Immature natural killer cell (primary cell): Measurements from ENCODE around the gene CDH23. TPM values are rescaled to one million over a fixed set of nuclear protein-coding genes. Genes with fewer than 3 reads are reported as not detected.

Source experiments
- DNase-seq, 3 donors: peaks; one replicate each; pipeline ENCODE4 v3.0.0; 2022; ENCODE audit warnings: mixed read lengths in 1 of 3
- H3K27ac Mint-ChIP-seq, 6 donors: one replicate each; pipeline ENCODE4 v1.8.0; 2020; ENCODE audit warnings: mixed read lengths in 6 of 6, mild to moderate bottlenecking in 5 of 6, inconsistent platforms in 4 of 6, moderate library complexity in 3 of 6
- H3K27me3 Mint-ChIP-seq, 3 donors: one replicate each; pipeline ENCODE4 v1.8.0; 2020 to 2021; ENCODE audit warnings: low read depth in 3 of 3, mild to moderate bottlenecking in 3 of 3, mixed read lengths in 3 of 3, moderate library complexity in 3 of 3, inconsistent platforms in 1 of 3
- H3K36me3 Mint-ChIP-seq, 3 donors: one replicate each; pipeline ENCODE4 v1.8.0; 2020; ENCODE audit warnings: mixed read lengths in 3 of 3, inconsistent platforms in 2 of 3, mild to moderate bottlenecking in 2 of 3
- H3K4me1 Mint-ChIP-seq, 2 donors: one replicate each; pipeline ENCODE4 v1.8.0; 2020; ENCODE audit warnings: inconsistent platforms in 2 of 2, mild to moderate bottlenecking in 2 of 2, mixed read lengths in 2 of 2, moderate library complexity in 1 of 2
- H3K4me3 Mint-ChIP-seq, 5 donors: one replicate each; pipeline ENCODE4 v1.8.0; 2020; ENCODE audit warnings: mild to moderate bottlenecking in 5 of 5, mixed read lengths in 5 of 5, inconsistent platforms in 3 of 5, moderate library complexity in 3 of 5
- H3K9me3 Mint-ChIP-seq, 6 donors: one replicate each; pipeline ENCODE4 v1.8.0; 2020; ENCODE audit warnings: mild to moderate bottlenecking in 6 of 6, mixed read lengths in 6 of 6, inconsistent platforms in 4 of 6, moderate library complexity in 3 of 6
- polyA plus RNA-seq, 3 donors: library from polyadenylated mRNA; unstranded; fragments of 300-500 nt; fragmentation: Illumina TruSeq; gene quantifications; one replicate each; pipeline ENCODE4 v1.2.3, GENCODE V29; 2021

Gene CDH23
- polyA plus RNA-seq, 3 donors from 2014 or later: 0.47 to 0.59 TPM; not detected in 1

- Mint-ChIP-seq H3K9me3 (no peaks in the 10 kb centered on the region), H3K27ac (no peak overlapping the region)
These were observed 82.2 kb downstream of the CDH23 start for GRCh38 chr10:71478813-71479365.

GRCh38 chr10:71479831-71480230, 83.1 kb downstream of the CDH23 start:
- H3K27ac Mint-ChIP-seq: no peak overlapping the region
- H3K4me1 Mint-ChIP-seq: peaks cover 0 to 3% of the 10 kb centered on the region in 2 donors

More at GRCh38 chr10:71478813-71479365, 82.2 kb downstream of the CDH23 start:
- peaks cover 0 to 3% of the 10 kb centered on the region in 2 donors for H3K4me1 Mint-ChIP-seq
- peaks cover 0 to 8% (median 6%) of the 10 kb centered on the region in 3 donors for H3K27me3 Mint-ChIP-seq
- H3K36me3 Mint-ChIP-seq: no peaks in the 10 kb centered on the region
- no peak for DNase-seq
- H3K4me3 Mint-ChIP-seq: no peak overlapping the region

GRCh38 chr10:71480662-71481061, 83.9 kb downstream of the CDH23 start:
- no peak for DNase-seq
- Mint-ChIP-seq H3K27ac (peak overlapping the region in 1 of 6 donors; percentile 7), H3K4me1 (no peaks in the 10 kb centered on the region), H3K27me3 (peaks cover 0 to 10% (median 6%) of the 10 kb centered on the region in 3 donors), H3K4me3 (no peak overlapping the region), H3K9me3 (no peaks in the 10 kb centered on the region), H3K36me3 (no peaks in the 10 kb centered on the region)

More at GRCh38 chr10:71479831-71480230, 83.1 kb downstream of the CDH23 start:
- peaks cover 0 to 10% (median 6%) of the 10 kb centered on the region in 3 donors for H3K27me3 Mint-ChIP-seq
- no peak overlapping the region for H3K4me3 Mint-ChIP-seq
- H3K36me3 Mint-ChIP-seq: no peaks in the 10 kb centered on the region
- no peaks in the 10 kb centered on the region for H3K9me3 Mint-ChIP-seq
- DNase-seq: no peak

- DNase-seq: no peak
- H3K4me3 Mint-ChIP-seq: no peak overlapping the region
- peaks cover 0 to 10% (median 6%) of the 10 kb centered on the region in 3 donors for H3K27me3 Mint-ChIP-seq
- H3K9me3 Mint-ChIP-seq: no peaks in the 10 kb centered on the region
- H3K4me1 Mint-ChIP-seq: no peaks in the 10 kb centered on the region
- H3K36me3 Mint-ChIP-seq: no peaks in the 10 kb centered on the region
- no peak overlapping the region for H3K27ac Mint-ChIP-seq
These were observed 85.2 kb downstream of the CDH23 start for GRCh38 chr10:71481746-71482410.

DNA sequence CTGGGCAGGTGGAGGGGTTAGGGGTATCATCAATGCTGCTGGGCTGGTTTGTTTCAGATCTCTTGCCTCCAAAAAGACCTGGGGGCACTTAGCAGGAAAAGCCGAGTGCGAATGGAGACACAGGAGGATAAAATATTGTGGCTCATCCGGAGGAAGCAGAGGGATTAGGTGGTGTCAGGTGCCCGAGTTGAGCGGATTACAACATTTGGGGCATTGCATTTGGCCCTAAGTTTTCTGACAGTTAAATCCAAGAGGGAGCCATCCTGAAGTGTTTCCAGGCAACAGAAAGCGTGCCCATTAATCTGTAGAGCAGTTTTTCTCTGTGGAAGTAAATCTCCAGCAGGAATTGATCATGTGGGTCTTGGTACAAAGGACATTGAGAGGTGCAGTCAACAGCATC, 85.9 kb downstream of the CDH23 start:
- Mint-ChIP-seq H3K27me3 (peaks cover 0 to 8% (median 4%) of the 10 kb centered on the region in 3 donors), H3K36me3 (no peaks in the 10 kb centered on the region), H3K9me3 (no peaks in the 10 kb centered on the region), H3K27ac (no peak overlapping the region), H3K4me3 (no peak overlapping the region), H3K4me1 (no peaks in the 10 kb centered on the region)
- DNase-seq: no peak

- Mint-ChIP-seq H3K27ac (no peak overlapping the region), H3K27me3 (peaks cover 0 to 7% (median 4%) of the 10 kb centered on the region in 3 donors), H3K9me3 (no peaks in the 10 kb centered on the region), H3K4me3 (no peak overlapping the region), H3K36me3 (no peaks in the 10 kb centered on the region), H3K4me1 (no peaks in the 10 kb centered on the region)
- no peak for DNase-seq
These were observed 86.4 kb downstream of the CDH23 start for GRCh38 chr10:71483135-71483534.

DNA sequence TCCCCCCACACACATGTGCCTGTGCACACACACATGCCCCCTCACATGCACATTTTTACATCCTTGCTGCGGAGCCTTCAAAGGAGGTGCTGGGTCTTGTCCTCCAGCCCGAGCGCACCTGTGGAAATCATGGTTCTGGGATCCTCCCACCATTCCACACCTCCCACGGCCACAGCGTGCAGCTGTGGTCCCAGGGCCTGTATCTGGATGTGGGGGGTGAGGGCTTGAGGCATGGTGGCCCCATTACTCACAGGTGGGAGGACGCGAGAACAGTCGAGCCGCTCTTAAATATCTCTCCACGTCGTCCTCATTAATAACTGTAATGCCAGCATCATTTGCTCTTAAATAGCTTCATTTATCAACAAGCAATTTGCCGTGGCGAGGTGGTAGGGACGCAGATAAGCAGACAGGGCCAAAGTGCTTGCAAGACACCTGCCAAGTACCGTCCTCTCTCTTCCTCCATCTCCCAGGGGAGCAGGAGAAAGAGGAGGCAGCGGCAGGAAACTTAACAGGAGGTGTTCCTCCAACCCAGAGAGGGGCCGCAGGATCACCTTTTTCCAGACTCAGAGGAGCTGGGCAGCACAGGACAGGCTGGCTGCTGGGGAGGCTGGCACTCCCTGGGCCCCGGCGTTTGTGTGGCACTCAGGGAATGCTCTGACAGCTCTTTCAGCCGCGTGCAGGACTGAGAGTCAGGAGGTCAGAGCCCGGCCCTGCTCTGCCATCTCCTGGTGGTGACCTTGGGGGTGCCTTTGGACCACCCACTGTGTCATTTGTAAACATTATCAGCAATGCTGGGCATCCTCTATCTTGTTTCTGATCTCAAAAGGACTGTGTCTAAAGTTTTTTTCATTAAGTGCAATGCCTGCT, 87.4 kb downstream of the CDH23 start:
- H3K27ac Mint-ChIP-seq: peak overlapping the region in 1 of 6 donors; percentile 26
- peaks cover 0 to 6% (median 4%) of the 10 kb centered on the region in 3 donors for H3K27me3 Mint-ChIP-seq

DNA sequence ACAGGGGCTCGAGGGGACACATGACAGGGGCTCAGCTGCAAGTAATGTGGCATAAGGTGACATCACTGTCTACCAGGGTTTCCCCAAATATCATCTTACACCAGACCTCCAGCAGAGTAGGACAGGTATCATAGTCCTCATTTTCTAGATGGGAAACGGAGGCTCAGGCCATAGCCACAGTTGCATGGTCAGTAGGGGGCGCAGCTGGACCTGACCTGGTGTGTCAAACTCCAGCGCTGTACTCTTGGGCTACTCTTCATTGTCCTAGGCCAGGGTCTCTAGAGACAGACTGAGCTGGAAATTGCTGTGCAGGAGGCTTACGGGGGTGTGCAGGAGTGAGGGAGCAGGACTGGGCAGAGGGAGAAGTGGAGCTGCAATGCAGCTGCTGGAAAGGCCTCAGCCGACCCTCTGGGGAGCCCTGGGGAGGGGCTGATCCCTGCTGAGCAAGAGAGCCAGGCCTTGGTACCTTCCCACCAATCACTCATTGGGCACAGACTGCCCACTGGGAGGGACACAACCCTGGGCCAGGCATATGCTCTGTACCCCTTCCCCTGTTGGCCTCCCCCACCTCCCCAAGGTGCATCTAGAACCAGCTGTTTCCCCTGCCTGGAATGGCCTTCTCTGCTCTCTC, 89.9 kb downstream of the CDH23 start:
- no peaks in the 10 kb centered on the region for H3K4me1 Mint-ChIP-seq
- no peak overlapping the region for H3K27ac Mint-ChIP-seq
- peak in 1 of 3 donors; percentile 4 for DNase-seq
- H3K27me3 Mint-ChIP-seq: peaks cover 0 to 5% (median 0%) of the 10 kb centered on the region in 3 donors
- peaks cover 0 to 6% (median 0%) of the 10 kb centered on the region in 6 donors for H3K9me3 Mint-ChIP-seq
- H3K36me3 Mint-ChIP-seq: peaks cover 0 to 5% (median 0%) of the 10 kb centered on the region in 3 donors
- no peak overlapping the region for H3K4me3 Mint-ChIP-seq

More for the DNA sequence above, 87.4 kb downstream of the CDH23 start:
- H3K9me3 Mint-ChIP-seq: peaks cover 0 to 3% (median 0%) of the 10 kb centered on the region in 6 donors
- no peak for DNase-seq
- H3K4me3 Mint-ChIP-seq: no peak overlapping the region
- H3K4me1 Mint-ChIP-seq: no peaks in the 10 kb centered on the region
- H3K36me3 Mint-ChIP-seq: peaks cover 0 to 1% (median 0%) of the 10 kb centered on the region in 3 donors

DNA sequence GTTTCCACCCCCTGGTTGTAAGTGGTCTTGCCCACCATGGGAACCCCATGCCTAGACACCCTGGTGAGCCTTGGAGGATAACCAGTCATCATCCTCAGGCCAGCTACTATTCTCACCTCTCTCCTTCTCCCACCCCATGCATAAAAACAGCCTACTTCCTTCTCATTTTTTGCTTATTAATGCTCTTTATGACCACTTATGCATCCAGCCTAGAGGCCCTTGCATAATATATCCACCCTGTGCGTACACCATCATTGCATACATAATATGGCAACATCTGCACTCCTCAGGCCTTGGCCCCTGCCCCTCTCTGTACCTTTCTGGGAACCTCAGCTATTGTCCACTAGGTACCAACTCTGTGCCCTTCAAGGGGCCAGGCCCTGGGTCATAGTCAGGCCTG, 91.0 kb downstream of the CDH23 start:
- H3K27ac Mint-ChIP-seq: no peak overlapping the region
- H3K36me3 Mint-ChIP-seq: peaks cover 0 to 5% (median 0%) of the 10 kb centered on the region in 3 donors
- H3K4me1 Mint-ChIP-seq: no peaks in the 10 kb centered on the region
- H3K9me3 Mint-ChIP-seq: peaks cover 0 to 6% (median 0%) of the 10 kb centered on the region in 6 donors
- peaks cover 0 to 2% (median 0%) of the 10 kb centered on the region in 3 donors for H3K27me3 Mint-ChIP-seq
- DNase-seq: no peak
- H3K4me3 Mint-ChIP-seq: no peak overlapping the region

DNA sequence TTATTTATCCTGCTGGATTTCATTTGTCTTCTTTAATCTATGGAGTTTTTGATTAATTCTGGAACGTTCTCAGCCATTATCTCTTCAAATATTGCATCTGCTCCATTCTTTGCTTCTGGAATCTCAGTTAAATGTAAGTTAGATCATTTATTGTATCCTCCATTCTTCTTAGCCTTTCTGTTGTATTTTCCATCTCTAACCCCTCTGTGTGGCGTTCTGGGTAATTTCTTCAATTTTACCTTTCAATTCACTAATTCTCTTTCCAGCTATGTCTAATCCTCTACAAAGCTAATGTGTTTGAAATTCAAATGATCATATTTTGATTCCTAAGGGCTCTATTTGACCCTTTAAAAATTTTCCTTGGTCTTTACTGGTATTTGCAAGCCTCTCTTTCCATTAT, 92.4 kb downstream of the CDH23 start:
- Mint-ChIP-seq H3K9me3 (peaks cover 0 to 6% (median 0%) of the 10 kb centered on the region in 6 donors), H3K4me3 (no peak overlapping the region), H3K27me3 (peaks cover 0 to 2% (median 0%) of the 10 kb centered on the region in 3 donors), H3K27ac (no peak overlapping the region), H3K4me1 (no peaks in the 10 kb centered on the region), H3K36me3 (peaks cover 0 to 5% (median 0%) of the 10 kb centered on the region in 3 donors)
- DNase-seq: no peak

DNA sequence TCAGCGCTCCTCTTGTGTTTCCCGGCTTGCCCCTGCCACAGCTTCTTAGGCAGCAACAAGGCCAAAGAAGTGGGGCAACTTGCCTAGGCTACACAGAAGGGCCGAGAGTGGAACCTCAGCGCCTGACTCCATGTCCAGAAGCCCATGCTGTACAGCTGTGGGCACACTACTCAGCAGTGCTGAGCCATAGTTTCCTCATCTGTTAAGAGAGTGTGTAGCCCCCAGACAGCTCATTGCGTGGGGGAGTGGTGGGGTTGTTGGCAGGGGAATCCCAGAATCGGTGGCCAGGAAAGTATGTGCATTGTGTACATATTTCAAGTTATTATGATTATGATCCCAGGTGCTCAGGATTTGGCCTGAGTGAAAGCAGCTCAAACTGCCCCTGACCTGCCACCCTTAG, 96.2 kb downstream of the CDH23 start:
- Mint-ChIP-seq H3K27me3 (peaks cover 0 to 4% (median 4%) of the 10 kb centered on the region in 3 donors), H3K36me3 (peaks cover 0 to 5% (median 0%) of the 10 kb centered on the region in 3 donors), H3K4me3 (no peak overlapping the region), H3K27ac (no peak overlapping the region), H3K9me3 (peaks cover 0 to 6% (median 0%) of the 10 kb centered on the region in 6 donors), H3K4me1 (no peaks in the 10 kb centered on the region)
- DNase-seq: no peak

DNA sequence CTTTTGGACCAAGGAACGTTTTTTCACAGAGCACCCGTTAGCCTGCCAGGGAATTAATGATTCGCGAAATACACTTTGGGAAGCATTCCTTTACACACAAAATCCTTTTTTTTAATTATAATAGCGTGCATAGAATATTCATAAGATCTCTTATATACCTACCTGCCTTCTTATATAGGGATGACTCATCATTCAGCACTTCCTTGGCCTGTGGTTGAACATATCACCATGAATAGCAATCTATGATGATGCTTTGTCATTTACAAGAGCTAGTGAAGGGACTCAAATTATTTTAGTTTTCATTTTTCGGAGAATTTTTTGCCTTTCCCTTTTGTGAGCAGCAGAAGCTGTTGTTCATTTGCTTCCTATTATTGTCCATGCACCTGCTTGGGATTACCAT, 97.0 kb downstream of the CDH23 start:
- peaks cover 0 to 5% (median 4%) of the 10 kb centered on the region in 3 donors for H3K27me3 Mint-ChIP-seq
- H3K4me1 Mint-ChIP-seq: no peaks in the 10 kb centered on the region
- peaks cover 0 to 5% (median 0%) of the 10 kb centered on the region in 3 donors for H3K36me3 Mint-ChIP-seq
- no peak overlapping the region for H3K4me3 Mint-ChIP-seq
- peaks cover 0 to 6% (median 0%) of the 10 kb centered on the region in 6 donors for H3K9me3 Mint-ChIP-seq
- no peak overlapping the region for H3K27ac Mint-ChIP-seq
- DNase-seq: no peak

GRCh38 chr10:71494476-71494875, 97.8 kb downstream of the CDH23 start:
- Mint-ChIP-seq H3K36me3 (peaks cover 0 to under 1% (median 0%) of the 10 kb centered on the region in 3 donors), H3K4me1 (no peaks in the 10 kb centered on the region), H3K27ac (no peak overlapping the region), H3K27me3 (peaks cover 0 to 5% (median 4%) of the 10 kb centered on the region in 3 donors), H3K4me3 (no peak overlapping the region), H3K9me3 (no peaks in the 10 kb centered on the region)
- no peak for DNase-seq
